Activated T-cell treated with anti-CD3 and anti-CD28 coated beads, Interleukin-2, amount 50 U/mL, for 4 hours (primary cell): Measurements from ENCODE around the gene PSPC1. TPM values are rescaled to one million over a fixed set of nuclear protein-coding genes. Genes with fewer than 3 reads are reported as not detected.
A peak's percentile ranks its signal among the peaks of the same experiment; 100 is the strongest.
"Not testable (repeated sequence)": the region's sequence is repeated elsewhere in the genome, so short reads cannot be mapped to it uniquely, and the experiment has no call there.

ENCODE experiments used
- ATAC-seq, 2 donors: fragments of 200-7000 bp; cut with Tn5 transposase; one replicate each; pipeline ENCODE4 v1.10.0; 2021
- DNase-seq: peaks from one replicate; pipeline ENCODE4 v3.0.0-alpha.2; 2020
- H3K27me3 Mint-ChIP-seq: one replicate; pipeline ENCODE4 v1.8.0; 2021; ENCODE audit warnings: low read depth, mixed read lengths
- H3K36me3 Mint-ChIP-seq: one replicate; pipeline ENCODE4 v1.8.0; 2022; ENCODE audit warnings: mixed read lengths; ENCODE audit not compliant: insufficient read depth
- H3K4me1 Mint-ChIP-seq: one replicate; pipeline ENCODE4 v1.8.0; 2021; ENCODE audit warnings: low read depth, mixed read lengths
- H3K4me3 Mint-ChIP-seq: one replicate; pipeline ENCODE4 v1.8.0; 2021; ENCODE audit warnings: mild to moderate bottlenecking, moderate library complexity, mixed read lengths
- H3K9me3 Mint-ChIP-seq: one replicate; pipeline ENCODE4 v1.8.0; 2021; ENCODE audit warnings: mixed read lengths
- total RNA-seq, 3 donors: library from RNA; stranded (reverse); gene quantifications; one replicate each; pipeline ENCODE4 v1.2.1, GENCODE V29; 2021

Gene PSPC1
- total RNA-seq, 3 donors from 2014 or later, result 75.9 to 80.0 (median 75.9) TPM

GRCh38 chr13:19720039-19720438 is 62.7 kb downstream of the PSPC1 start:
- no peaks in the 10 kb centered on the region for H3K9me3 Mint-ChIP-seq
- DNase-seq, result no peak
- H3K27me3 Mint-ChIP-seq, result no peaks in the 10 kb centered on the region
- peaks cover 23% of the 10 kb centered on the region for H3K36me3 Mint-ChIP-seq
- peaks cover 8% of the 10 kb centered on the region for H3K4me1 Mint-ChIP-seq
- no peak for ATAC-seq
- H3K4me3 Mint-ChIP-seq, result no peak overlapping the region

- peak; percentile 46 to 76 for ATAC-seq
- Mint-ChIP-seq H3K4me3 (no peak overlapping the region), H3K9me3 (no peaks in the 10 kb centered on the region), H3K36me3 (peaks cover 10% of the 10 kb centered on the region), H3K4me1 (peaks cover 15% of the 10 kb centered on the region), H3K27me3 (no peaks in the 10 kb centered on the region)
- no peak for DNase-seq
These were observed 69.4 kb downstream of the PSPC1 start for GRCh38 chr13:19713186-19713965.

- not testable (repeated sequence) for H3K9me3 Mint-ChIP-seq, ATAC-seq, H3K27me3 Mint-ChIP-seq, H3K4me3 Mint-ChIP-seq, DNase-seq, H3K36me3 Mint-ChIP-seq
- peaks cover 15% of the 10 kb centered on the region for H3K4me1 Mint-ChIP-seq
These were observed 73.0 kb downstream of the PSPC1 start for GRCh38 chr13:19709782-19710181.

DNA sequence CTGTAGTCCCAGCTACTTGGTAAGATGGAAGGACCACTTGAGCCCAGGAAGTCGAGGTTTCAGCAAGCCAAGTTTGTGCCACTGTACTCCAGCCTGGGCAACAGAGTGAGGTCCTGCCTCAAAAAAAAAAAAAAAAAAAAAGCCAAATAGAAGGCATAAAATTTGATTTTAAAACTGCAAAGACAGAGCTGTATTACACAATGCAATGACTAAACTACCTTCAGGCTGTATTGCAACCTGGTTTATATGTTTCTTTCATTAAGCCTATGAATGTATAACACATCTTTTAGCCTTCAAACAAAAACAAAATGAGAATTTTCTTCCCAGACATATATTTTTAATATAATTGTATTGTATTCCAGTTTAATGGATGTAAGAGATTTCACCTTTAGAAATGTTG is 73.7 kb downstream of the PSPC1 start:
- not testable (repeated sequence) for H3K27me3 Mint-ChIP-seq, H3K4me3 Mint-ChIP-seq, ATAC-seq, H3K9me3 Mint-ChIP-seq, H3K36me3 Mint-ChIP-seq, DNase-seq
- H3K4me1 Mint-ChIP-seq, result peaks cover 12% of the 10 kb centered on the region

- not testable (repeated sequence) for ATAC-seq, H3K27me3 Mint-ChIP-seq, H3K9me3 Mint-ChIP-seq, DNase-seq, H3K36me3 Mint-ChIP-seq, H3K4me3 Mint-ChIP-seq, H3K4me1 Mint-ChIP-seq
These were observed 78.5 kb downstream of the PSPC1 start for GRCh38 chr13:19704256-19704655.

GRCh38 chr13:19701619-19702018 is 81.1 kb downstream of the PSPC1 start:
- not testable (repeated sequence) for DNase-seq, H3K9me3 Mint-ChIP-seq, H3K36me3 Mint-ChIP-seq, ATAC-seq, H3K4me3 Mint-ChIP-seq, H3K4me1 Mint-ChIP-seq, H3K27me3 Mint-ChIP-seq

DNA sequence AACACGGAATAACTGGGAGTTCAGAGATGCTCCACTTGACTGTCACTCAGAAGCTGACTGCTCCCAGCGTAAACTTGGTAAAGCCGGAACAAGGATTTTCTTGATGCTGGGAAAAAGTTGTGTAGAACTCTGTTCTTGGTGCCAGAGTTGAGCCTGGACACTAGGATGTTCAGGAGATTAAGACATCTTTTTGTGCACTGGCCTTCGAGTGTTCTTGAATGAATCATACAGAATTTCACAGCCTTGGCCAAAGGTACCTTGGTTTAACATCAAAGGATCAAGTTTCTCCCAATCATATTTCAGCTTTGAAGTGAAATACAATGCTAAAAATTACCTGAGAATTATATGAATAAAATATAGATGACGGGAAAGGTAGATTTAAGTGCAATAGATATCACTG is 81.8 kb downstream of the PSPC1 start:
- not testable (repeated sequence) for H3K9me3 Mint-ChIP-seq, H3K36me3 Mint-ChIP-seq, ATAC-seq, H3K27me3 Mint-ChIP-seq, H3K4me1 Mint-ChIP-seq, H3K4me3 Mint-ChIP-seq, DNase-seq

- ATAC-seq (no peak), DNase-seq (no peak)
- H3K9me3 Mint-ChIP-seq, result no peaks in the 10 kb centered on the region
These were observed 86.9 kb downstream of the PSPC1 start for GRCh38 chr13:19695829-19696228.

DNA sequence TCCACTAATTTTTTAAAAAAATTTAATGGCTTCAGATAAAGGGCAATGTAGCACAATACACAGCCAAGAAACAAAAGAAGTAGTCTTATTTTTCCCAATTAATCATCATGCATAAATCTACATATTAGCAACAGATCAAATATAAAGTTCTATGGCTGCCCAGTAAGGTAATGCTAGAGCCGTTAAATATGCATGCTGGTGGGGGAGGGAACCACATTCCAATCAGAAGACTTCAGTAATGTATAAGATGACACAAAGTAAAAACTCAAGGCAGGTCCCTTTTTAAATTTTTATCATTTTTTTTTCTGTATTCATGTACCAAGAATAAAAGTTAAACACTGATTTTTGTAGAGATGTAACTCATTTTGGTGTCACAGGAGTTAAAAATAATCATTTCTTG is 87.3 kb downstream of the PSPC1 start:
- Mint-ChIP-seq H3K27me3 (no peaks in the 10 kb centered on the region), H3K4me3 (no peak overlapping the region), H3K4me1 (peaks cover 7% of the 10 kb centered on the region), H3K36me3 (peaks cover 22% of the 10 kb centered on the region), H3K9me3 (no peaks in the 10 kb centered on the region)
- ATAC-seq (no peak), DNase-seq (no peak)

More at GRCh38 chr13:19695829-19696228, 86.9 kb downstream of the PSPC1 start:
- Mint-ChIP-seq H3K4me1 (peaks cover 3% of the 10 kb centered on the region), H3K27me3 (no peaks in the 10 kb centered on the region), H3K4me3 (no peak overlapping the region), H3K36me3 (peaks cover 19% of the 10 kb centered on the region)

DNA sequence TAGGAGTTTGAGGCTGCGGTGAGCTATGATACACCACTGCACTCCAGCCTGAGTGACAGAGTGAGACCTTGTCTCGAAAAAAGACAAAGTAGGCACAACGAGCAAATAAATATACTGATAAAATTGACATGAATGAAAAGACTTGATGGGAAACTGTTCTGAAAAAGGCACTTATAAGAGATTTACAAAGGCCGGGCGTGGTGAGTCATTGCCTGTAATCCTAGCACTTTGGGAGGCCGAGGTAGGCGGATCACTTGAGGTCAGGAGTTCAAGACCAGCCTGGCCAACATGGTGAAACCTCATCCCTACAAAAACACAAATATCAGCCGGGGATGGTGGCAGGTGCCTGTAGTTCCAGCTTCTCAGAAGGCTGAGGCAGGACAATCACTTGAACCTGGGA is 91.3 kb downstream of the PSPC1 start:
- not testable (repeated sequence) for H3K4me3 Mint-ChIP-seq, DNase-seq, ATAC-seq, H3K4me1 Mint-ChIP-seq, H3K27me3 Mint-ChIP-seq, H3K9me3 Mint-ChIP-seq
- peaks cover 28% of the 10 kb centered on the region for H3K36me3 Mint-ChIP-seq

DNA sequence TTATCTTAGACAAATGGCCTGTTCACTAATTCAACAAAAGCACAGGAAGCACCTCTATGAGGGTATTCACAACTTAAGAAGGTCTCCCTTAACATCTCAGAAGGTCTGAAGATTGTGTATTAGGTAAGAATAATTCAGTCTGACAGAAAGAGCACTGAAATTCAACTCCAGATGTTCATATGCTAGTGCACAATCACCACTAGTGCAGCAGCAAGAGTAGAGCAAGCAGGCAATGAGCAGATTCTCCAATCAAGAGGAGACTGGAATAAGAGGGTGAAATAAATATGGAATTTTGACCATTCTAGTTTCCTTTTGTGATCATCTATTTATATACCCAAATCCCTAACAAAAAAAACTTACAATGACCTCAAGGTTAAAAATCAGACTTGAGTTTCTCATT is 97.3 kb downstream of the PSPC1 start:
- ATAC-seq (no peak), DNase-seq (no peak)
- Mint-ChIP-seq H3K4me3 (no peak overlapping the region), H3K36me3 (peaks cover 11% of the 10 kb centered on the region), H3K9me3 (no peaks in the 10 kb centered on the region), H3K4me1 (peaks cover 19% of the 10 kb centered on the region), H3K27me3 (no peaks in the 10 kb centered on the region)

DNA sequence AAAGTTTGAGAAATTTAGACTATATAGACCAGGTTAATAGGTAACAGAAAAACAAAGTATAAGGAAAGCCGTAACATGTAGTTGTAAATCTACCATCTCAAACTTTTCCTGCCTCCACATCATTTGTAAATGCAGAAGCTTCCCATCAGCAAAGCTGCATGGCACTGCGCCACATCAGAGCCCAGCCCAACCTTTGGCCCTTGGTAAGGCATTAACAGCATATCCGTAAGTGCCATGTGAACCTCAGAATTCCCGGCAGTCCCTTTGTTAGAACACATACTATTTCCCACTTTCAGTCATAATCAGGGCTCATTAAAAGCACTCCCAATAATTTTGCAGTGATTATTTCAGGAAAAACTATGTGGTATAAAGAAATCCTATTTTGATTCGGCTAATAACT is 97.7 kb downstream of the PSPC1 start:
- Mint-ChIP-seq H3K36me3 (peaks cover 11% of the 10 kb centered on the region), H3K9me3 (no peaks in the 10 kb centered on the region), H3K4me3 (no peak overlapping the region), H3K4me1 (peaks cover 19% of the 10 kb centered on the region), H3K27me3 (no peaks in the 10 kb centered on the region)
- DNase-seq (no peak), ATAC-seq (no peak)

DNA sequence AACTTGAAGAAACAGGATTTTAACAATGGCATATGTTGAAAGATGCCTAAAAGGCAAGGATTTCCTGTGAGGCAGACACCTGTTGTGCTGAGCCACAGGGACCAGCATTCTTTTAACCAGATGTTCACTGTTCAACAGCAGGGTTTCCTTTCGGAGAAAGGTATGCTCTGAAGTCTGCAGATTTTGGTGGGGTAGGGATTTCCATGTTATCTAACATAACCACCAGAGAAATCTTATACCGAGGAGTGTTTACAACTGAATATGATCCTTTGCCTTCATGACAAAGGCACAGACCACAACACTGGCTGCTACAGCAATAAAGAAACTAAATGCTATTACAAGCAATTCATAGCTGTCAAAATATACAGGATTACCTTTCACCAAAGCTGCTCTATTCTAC is 101.2 kb downstream of the PSPC1 start:
- Mint-ChIP-seq H3K4me3 (no peak overlapping the region), H3K4me1 (peaks cover 19% of the 10 kb centered on the region), H3K36me3 (peaks cover 15% of the 10 kb centered on the region), H3K9me3 (no peaks in the 10 kb centered on the region), H3K27me3 (no peaks in the 10 kb centered on the region)
- ATAC-seq (peak; percentile 65 to 70), DNase-seq (no peak)

- ATAC-seq (no peak), DNase-seq (no peak)
- Mint-ChIP-seq H3K27me3 (no peaks in the 10 kb centered on the region), H3K9me3 (no peaks in the 10 kb centered on the region), H3K4me1 (peaks cover 19% of the 10 kb centered on the region), H3K36me3 (peaks cover 21% of the 10 kb centered on the region), H3K4me3 (no peak overlapping the region)
These were observed 102.0 kb downstream of the PSPC1 start for GRCh38 chr13:19680751-19681150.

DNA sequence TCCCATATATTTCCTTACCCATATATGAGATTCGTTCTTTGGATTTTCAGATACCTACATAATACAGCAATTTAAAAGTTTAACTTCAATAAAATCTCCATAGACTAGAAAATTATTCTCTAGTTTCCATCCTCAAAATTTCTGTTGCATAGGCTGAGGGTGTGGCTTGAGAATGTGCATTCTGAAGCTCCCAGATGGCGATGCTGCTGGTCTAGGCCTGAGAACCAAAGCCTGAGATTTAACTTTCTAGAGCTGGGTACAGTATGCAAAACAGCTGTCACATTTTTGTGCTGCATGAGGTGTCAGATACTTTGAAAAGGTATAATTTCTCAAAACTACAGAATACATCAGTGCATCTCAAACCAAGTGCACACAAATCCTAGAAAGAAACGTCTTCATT is 106.6 kb downstream of the PSPC1 start:
- H3K36me3 Mint-ChIP-seq, result peaks cover 47% of the 10 kb centered on the region
- H3K9me3 Mint-ChIP-seq, result no peaks in the 10 kb centered on the region
- DNase-seq, result no peak

More for the DNA sequence above, 106.6 kb downstream of the PSPC1 start:
- Mint-ChIP-seq H3K4me1 (no peaks in the 10 kb centered on the region), H3K27me3 (no peaks in the 10 kb centered on the region), H3K4me3 (no peak overlapping the region)
- ATAC-seq, result no peak
